Esophagus squamous epithelium (tissue), 4 donors: ENCODE measurements around the gene PPT2.

Experiments used
- CTCF ChIP-seq, 6 experiments: fragments of 450-650 bp in 4 of 6; fragments of 200-600 bp in 2 of 6; sonication (generic) in 2 of 6; IDR thresholded peaks; one replicate each; pipeline ENCODE4 v1.5.1; 2016 to 2019; ENCODE audit warnings: antibody characterized with exemption in 6 of 6, mild to moderate bottlenecking in 4 of 6, moderate library complexity in 4 of 6
- POLR2A ChIP-seq, 4 donors: fragments of 450-650 bp; IDR thresholded peaks; one replicate each; pipeline ENCODE4 v1.6.1; 2017; ENCODE audit warnings: antibody characterized with exemption in 4 of 4, mild to moderate bottlenecking in 4 of 4, moderate library complexity in 3 of 4

- no peak for TF ChIP-seq CTCF (IDR thresholded peaks at IDR 0.05)
- no peak for TF ChIP-seq POLR2A (IDR thresholded peaks at IDR 0.05)
Measured at GRCh38 chr6:32202186-32202585, 48.2 kb downstream of the PPT2 start.
